ENCODE results near the gene NUBP2. TPM values are rescaled to one million over a fixed set of nuclear protein-coding genes. Genes with fewer than 3 reads are reported as not detected.
A peak's percentile ranks its signal among the peaks of the same experiment; 100 is the strongest.

NUBP2 gene
- total RNA-seq, 3 donors from 2014 or later, result 32.1 to 43.1 (median 39.3) TPM

DNA sequence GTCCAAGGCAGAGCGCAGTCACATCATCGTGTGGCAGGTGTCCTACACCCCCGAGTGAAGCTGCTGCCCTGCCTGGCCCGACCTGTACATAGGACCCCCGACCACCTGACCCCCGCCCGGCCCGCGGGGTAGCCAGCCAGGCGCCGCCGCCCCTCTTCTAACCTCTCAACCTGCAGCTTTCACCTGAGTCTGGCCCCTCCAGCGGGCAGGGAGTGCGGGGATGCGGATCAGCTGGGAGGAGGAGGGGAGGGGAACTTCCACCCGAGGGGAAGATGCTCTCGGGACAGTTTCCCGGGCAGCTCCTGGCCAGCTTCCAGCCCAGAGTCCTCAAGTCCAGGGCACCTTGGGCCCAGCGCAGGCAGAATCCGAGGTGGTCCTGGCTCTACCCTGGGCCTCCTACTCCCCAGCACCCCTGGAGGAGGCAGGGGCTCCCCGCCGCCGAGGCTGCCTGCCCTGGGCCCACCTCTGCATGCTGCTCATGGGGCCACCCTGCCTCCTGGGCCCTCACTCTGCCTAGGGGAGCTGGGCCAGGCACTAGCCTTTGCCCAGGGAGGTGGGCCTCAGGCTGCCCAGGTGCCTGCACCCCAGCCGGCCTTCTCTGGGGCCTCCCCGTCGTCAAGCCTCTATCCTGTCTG is 13.9 kb upstream of the NUBP2 start:
- H3K36me3 ChIP-seq (ENCODE audit: low read depth), result no peaks in the 10 kb centered on the region
- no peaks in the 10 kb centered on the region for H3K9me3 ChIP-seq
- TF ChIP-seq, protein P1, sequence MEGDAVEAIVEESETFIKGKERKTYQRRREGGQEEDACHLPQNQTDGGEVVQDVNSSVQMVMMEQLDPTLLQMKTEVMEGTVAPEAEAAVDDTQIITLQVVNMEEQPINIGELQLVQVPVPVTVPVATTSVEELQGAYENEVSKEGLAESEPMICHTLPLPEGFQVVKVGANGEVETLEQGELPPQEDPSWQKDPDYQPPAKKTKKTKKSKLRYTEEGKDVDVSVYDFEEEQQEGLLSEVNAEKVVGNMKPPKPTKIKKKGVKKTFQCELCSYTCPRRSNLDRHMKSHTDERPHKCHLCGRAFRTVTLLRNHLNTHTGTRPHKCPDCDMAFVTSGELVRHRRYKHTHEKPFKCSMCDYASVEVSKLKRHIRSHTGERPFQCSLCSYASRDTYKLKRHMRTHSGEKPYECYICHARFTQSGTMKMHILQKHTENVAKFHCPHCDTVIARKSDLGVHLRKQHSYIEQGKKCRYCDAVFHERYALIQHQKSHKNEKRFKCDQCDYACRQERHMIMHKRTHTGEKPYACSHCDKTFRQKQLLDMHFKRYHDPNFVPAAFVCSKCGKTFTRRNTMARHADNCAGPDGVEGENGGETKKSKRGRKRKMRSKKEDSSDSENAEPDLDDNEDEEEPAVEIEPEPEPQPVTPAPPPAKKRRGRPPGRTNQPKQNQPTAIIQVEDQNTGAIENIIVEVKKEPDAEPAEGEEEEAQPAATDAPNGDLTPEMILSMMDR (IDR thresholded peaks at IDR 0.05), result no peak
- H3K4me1 ChIP-seq (ENCODE audit: low read depth), result peaks cover 19% of the 10 kb centered on the region
- ATAC-seq (no peak), DNase-seq (peak in 1 of 3 donors; percentile 41)
- no peak overlapping the region for H3K4me3 ChIP-seq
- intact Hi-C loops (cut with DNase I, micrococcal nuclease), result no loop called here

DNA sequence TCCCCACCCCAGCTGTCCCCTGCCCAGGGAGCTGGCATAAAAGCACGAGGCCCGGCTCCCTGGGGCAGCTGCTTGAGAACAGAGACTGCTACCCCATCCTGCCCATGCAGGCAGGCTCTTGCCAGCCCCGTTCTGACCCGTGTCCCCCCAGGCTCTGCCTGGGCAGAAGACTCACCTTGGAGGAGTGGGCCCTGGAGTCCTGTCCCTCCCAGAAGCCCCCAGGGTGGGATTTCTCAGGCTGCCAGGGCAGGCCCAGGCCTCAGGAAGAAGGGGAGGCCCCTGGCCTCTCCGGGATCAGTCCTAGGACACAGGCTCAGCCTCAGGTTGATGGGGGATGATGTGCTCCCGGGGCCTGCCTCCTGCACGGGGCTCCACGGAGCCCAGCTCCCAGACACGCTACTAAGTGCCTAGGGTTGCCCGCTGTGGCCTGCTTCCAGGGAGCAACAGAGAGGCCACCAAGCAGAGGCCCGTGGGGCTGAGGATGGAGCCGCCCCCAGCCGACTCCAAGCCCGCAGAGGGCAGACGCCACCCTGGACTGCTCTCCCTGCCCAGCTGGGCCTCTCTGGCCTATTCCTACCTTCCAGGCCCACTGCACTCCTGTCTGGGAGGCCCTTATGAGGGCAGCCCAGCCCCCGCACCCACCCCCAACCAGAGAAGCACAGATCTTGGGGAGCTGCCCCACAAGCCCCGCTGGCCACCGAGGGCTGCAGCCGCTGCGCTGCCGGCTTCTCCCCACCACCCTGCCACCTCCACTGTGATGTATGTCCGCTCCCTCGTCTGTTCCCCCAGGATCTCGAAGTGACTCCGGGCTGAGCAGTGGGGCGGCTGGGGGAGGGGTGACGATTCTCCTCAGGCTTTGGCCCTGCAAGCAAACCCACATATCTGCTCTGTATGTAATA is 13.1 kb upstream of the NUBP2 start:
- no peak overlapping the region for H3K4me3 ChIP-seq

DNA sequence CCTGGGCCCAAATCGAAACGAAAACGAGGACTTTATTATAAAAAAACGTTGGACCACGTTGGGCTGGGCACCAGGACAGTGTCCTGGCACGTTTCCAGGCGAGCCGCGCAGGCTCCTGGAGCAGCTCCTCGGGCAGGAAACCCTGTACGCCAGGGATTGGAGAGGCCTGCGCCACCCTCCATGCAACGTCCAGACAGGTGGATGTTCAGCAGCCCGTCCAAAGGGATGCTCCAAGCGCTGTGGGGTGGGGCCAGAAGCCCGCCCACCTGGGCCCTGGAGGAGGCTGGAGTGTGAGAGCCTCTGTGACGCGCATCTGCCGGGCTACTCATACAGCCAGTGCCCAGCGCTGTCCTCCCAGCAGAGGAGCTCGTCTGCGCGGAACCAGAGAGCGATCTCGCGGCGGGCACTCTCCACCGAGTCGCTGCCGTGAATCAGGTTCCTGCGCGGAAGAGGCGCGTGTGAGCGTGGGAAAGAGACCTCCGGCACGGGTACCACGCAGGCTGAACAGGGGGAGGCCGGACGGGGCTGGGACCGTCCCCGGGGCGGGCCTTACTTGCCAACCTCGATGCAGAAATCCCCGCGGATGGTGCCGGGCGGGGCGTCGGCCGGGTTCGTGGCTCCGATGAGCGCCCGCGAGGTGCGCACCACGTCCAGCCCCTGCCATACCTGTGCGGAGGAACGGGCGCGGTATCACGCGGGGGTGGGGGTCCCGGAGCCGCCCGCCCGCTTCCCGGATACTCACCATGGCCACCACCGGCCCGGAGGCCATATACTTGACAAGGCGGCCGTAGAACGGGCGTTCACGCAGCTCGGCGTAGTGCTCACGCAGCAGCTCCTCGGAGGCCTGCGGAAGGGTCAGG is 12.2 kb upstream of the NUBP2 start:
- TF ChIP-seq, protein P1 (IDR thresholded peaks at IDR 0.05), result no peak
- H3K36me3 ChIP-seq (ENCODE audit: low read depth), result no peaks in the 10 kb centered on the region
- peak; percentile 75 to 88 (median 82) for DNase-seq

More for the DNA sequence above, 13.1 kb upstream of the NUBP2 start:
- intact Hi-C loops (cut with DNase I, micrococcal nuclease), result no loop called here
- DNase-seq, result peak in 1 of 3 donors; percentile 41
- Histone ChIP-seq H3K36me3 (ENCODE audit: low read depth) (no peaks in the 10 kb centered on the region), H3K4me1 (ENCODE audit: low read depth) (peaks cover 27% of the 10 kb centered on the region), H3K9me3 (no peaks in the 10 kb centered on the region)
- ATAC-seq, result no peak
- TF ChIP-seq, protein P1 (IDR thresholded peaks at IDR 0.05), result no peak

DNA sequence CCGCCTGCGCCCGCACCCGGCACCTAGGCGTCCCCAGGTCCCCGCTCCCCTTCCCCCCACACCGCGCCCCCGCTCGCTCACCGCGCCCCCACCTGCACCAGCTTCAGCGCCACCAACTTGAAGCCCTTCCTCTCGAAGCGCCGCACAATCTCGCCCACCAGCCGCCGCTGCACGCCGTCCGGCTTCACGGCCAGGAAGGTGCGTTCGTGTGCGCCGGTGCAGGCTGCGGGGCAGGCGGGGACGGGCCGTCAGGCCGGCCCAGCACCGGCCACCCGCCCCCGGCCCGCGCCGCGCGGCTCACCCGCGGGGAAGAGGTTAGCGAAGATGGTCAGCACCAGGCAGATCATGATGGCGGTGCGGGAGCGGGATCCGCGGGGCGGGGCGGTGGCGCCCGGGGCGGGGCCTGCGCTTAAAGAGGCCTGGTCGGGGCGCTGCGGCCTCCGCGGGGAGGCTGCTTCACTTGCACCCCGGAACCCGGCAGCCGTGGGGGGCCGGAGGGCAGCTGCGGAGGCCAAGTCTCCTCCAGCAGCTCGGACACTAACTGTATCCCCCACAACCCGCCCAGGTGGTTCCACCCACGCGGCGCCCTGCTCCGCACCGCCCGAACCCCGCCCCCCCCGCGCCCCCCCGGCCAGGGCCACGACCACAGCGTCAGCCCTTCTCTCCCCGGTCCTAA is 11.4 kb upstream of the NUBP2 start, which contains the start of gene NME3:
Gene NME3 (minus strand): TSS at position 356 of the 676 bp plus-strand sequence. CDS start 9 bp downstream, at position 347.
- TF ChIP-seq, protein P1 (IDR thresholded peaks at IDR 0.05), result no peak
- ATAC-seq (peak; percentile 61), DNase-seq (peak; percentile 89 to 91 (median 91))
- peak within 1 kb of the TSS; percentile 89 for H3K4me3 ChIP-seq
- no peaks in the 10 kb centered on the region for H3K36me3 ChIP-seq (ENCODE audit: low read depth)
- no peaks in the 10 kb centered on the region for H3K9me3 ChIP-seq
- intact Hi-C loops (cut with DNase I, micrococcal nuclease), result no loop called here
- peaks cover 31% of the 10 kb centered on the region for H3K4me1 ChIP-seq (ENCODE audit: low read depth)

More for the DNA sequence above, 12.2 kb upstream of the NUBP2 start:
- H3K9me3 ChIP-seq, result no peaks in the 10 kb centered on the region
- H3K4me3 ChIP-seq, result peak overlapping the region; percentile 75
- H3K4me1 ChIP-seq (ENCODE audit: low read depth), result peaks cover 31% of the 10 kb centered on the region
- intact Hi-C loops (cut with DNase I, micrococcal nuclease), result no loop called here
- peak; percentile 39 for ATAC-seq

Data from mucosa of descending colon (tissue), 3 donors.